ENCODE data around the gene C2orf42. TPM values are rescaled to one million over a fixed set of nuclear protein-coding genes. Genes with fewer than 3 reads are reported as not detected.

Gene C2orf42
- total RNA-seq, 1 donor, result 26.9 TPM

GRCh38 chr2:70126413-70126812 is 64.4 kb downstream of the C2orf42 start:
- DNase-seq (ENCODE audit: low read depth), result no peak
- no peak for TF ChIP-seq CTCF (IDR thresholded peaks at IDR 0.05; ENCODE audit: insufficient read depth, low read length)
- no peak overlapping the region for H3K4me3 ChIP-seq (ENCODE audit: low read depth, low read length)

GRCh38 chr2:70125498-70125898 is 65.3 kb downstream of the C2orf42 start:
- H3K4me3 ChIP-seq (ENCODE audit: low read depth, low read length), result no peak overlapping the region
- no peak for DNase-seq (ENCODE audit: low read depth)
- TF ChIP-seq CTCF (IDR thresholded peaks at IDR 0.05; ENCODE audit: insufficient read depth, low read length), result no peak

- no peak for TF ChIP-seq CTCF (IDR thresholded peaks at IDR 0.05; ENCODE audit: insufficient read depth, low read length)
- peak overlapping the region; percentile 53 for H3K4me3 ChIP-seq (ENCODE audit: low read depth, low read length)
- peak; percentile 46 for DNase-seq (ENCODE audit: low read depth)
Observed at GRCh38 chr2:70124983-70125480, 65.8 kb downstream of the C2orf42 start.

GRCh38 chr2:70123829-70124116 is 67.0 kb downstream of the C2orf42 start:
- peak overlapping the region; percentile 5 for H3K4me3 ChIP-seq (ENCODE audit: low read depth, low read length)
- TF ChIP-seq CTCF (IDR thresholded peaks at IDR 0.05; ENCODE audit: insufficient read depth, low read length), result no peak
- no peak for DNase-seq (ENCODE audit: low read depth)

- DNase-seq (ENCODE audit: low read depth), result peak; percentile 80
- no peak for TF ChIP-seq CTCF (IDR thresholded peaks at IDR 0.05; ENCODE audit: insufficient read depth, low read length)
- H3K4me3 ChIP-seq (ENCODE audit: low read depth, low read length), result no peak overlapping the region
Observed at GRCh38 chr2:70123051-70123828, 67.6 kb downstream of the C2orf42 start.

GRCh38 chr2:70122470-70122869 is 68.3 kb downstream of the C2orf42 start:
- H3K4me3 ChIP-seq (ENCODE audit: low read depth, low read length), result no peak overlapping the region
- no peak for DNase-seq (ENCODE audit: low read depth)
- TF ChIP-seq CTCF (IDR thresholded peaks at IDR 0.05; ENCODE audit: insufficient read depth, low read length), result no peak
